Spleen (tissue), 11 donors: ENCODE results near the gene CALY. TPM values are rescaled to one million over a fixed set of nuclear protein-coding genes. Genes with fewer than 3 reads are reported as not detected.

Experiments used
- DNase-seq: peaks from one replicate; pipeline ENCODE4 v3.0.0-alpha.2; 2020
- H3K27ac ChIP-seq, 8 donors: fragments of 200-600 bp; sonication (generic) in 7 of 8; 1 replicate in 4 of 8; 2 replicates in 4 of 8; pipeline versions ENCODE4 v1.5.0 to v1.8.0; 2016 to 2021; ENCODE audit warnings: inconsistent platforms in 4 of 8, mild to moderate bottlenecking in 4 of 8, moderate library complexity in 1 of 8
- H3K27me3 ChIP-seq, 7 donors: fragments of 200-600 bp; sonication (generic) in 6 of 7; replicated peaks in 1 of 7; 1 replicate in 4 of 7; 2 replicates in 3 of 7; pipeline versions ENCODE4 v1.5.0 to v1.8.0; 2016 to 2021; ENCODE audit warnings: inconsistent platforms in 3 of 7, mild to moderate bottlenecking in 1 of 7
- H3K36me3 ChIP-seq, 6 donors: fragments of 200-600 bp; sonication (generic) in 5 of 6; 1 replicate in 4 of 6; 2 replicates in 2 of 6; pipeline versions ENCODE4 v1.5.0 to v1.8.0; 2016 to 2021; ENCODE audit warnings: inconsistent platforms in 2 of 6
- H3K4me1 ChIP-seq, 6 donors: fragments of 200-600 bp; sonication (generic) in 5 of 6; 1 replicate in 3 of 6; 2 replicates in 3 of 6; pipeline versions ENCODE4 v1.5.0 to v1.8.0; 2016 to 2021; ENCODE audit warnings: inconsistent platforms in 3 of 6
- H3K4me3 ChIP-seq, 8 donors: fragments of 200-600 bp; sonication (generic) in 7 of 8; 1 replicate in 4 of 8; 2 replicates in 4 of 8; pipeline versions ENCODE4 v1.5.0 to v1.8.0; 2016 to 2021; ENCODE audit warnings: inconsistent platforms in 4 of 8, mild to moderate bottlenecking in 4 of 8, moderate library complexity in 2 of 8
- H3K9me3 ChIP-seq, 8 donors: fragments of 200-600 bp; sonication (generic) in 7 of 8; 1 replicate in 4 of 8; 2 replicates in 4 of 8; pipeline versions ENCODE4 v1.5.0 to v1.8.0; 2016 to 2021; ENCODE audit warnings: inconsistent platforms in 4 of 8
- POLR2A ChIP-seq, 3 donors: fragments of 450-650 bp; IDR thresholded peaks; one replicate each; pipeline ENCODE4 v1.5.1; 2017; ENCODE audit warnings: antibody characterized with exemption in 3 of 3, mild to moderate bottlenecking in 1 of 3
- POLR2AphosphoS5 ChIP-seq, 3 donors: sonication (generic); formaldehyde crosslinking; IDR thresholded peaks; one replicate each; pipeline ENCODE4 v1.5.1; 2017; ENCODE audit warnings: antibody characterized with exemption in 3 of 3
- WGBS, 5 donors: extraction: QIAGEN DNeasy Blood & Tissue Kit in 3 of 5; methylation state at CpG; one replicate each; pipeline versions ENCODE4 v1.1.5 to v1.1.7; 2013 to 2018; 5-methylcytosine and 5-hydroxymethylcytosine counted together
- intact Hi-C: fragments of 100-400 bp; cut with DNase I; formaldehyde crosslinking; loops from one replicate; pipeline ENCODE4 v1.15.0; 2023; ENCODE audit warnings: low total_unique reads
- polyA plus RNA-seq, 3 donors: library from polyadenylated mRNA; stranded (reverse); fragments of 200-250 nt; gene quantifications; one replicate each; pipeline ENCODE4 v1.2.1, GENCODE V29; 2013
- total RNA-seq, 7 donors: library from RNA; depleted of rRNA in 3 of 7; stranded (reverse); fragments of >200 nt in 3 of 7; fragmentation: NEBNext Ultra II Directional in 4 of 7; extraction: Animal tissue kit (Norgen Biotek cat#: 25700) in 4 of 7; gene quantifications; one replicate each; pipeline versions ENCODE4 v1.1.0 to v1.2.1, GENCODE V29; 2016 to 2021
- TF ChIP-seq, protein P1 (sequence below), 11 experiments: fragments of 200-600 bp in 7 of 11; fragments of 450-650 bp in 4 of 11; sonication (generic) in 4 of 11; IDR thresholded peaks in 8 of 11; conservative IDR thresholded peaks in 3 of 11; 1 replicate in 7 of 11; 2 replicates in 4 of 11; pipeline versions ENCODE4 v1.4.0 to v1.8.0; 2016 to 2021; ENCODE audit warnings: antibody characterized with exemption in 11 of 11, inconsistent platforms in 4 of 11, mild to moderate bottlenecking in 1 of 11
- donor health status: healthy with polysubstance abuse.
- donor health status: DM: no; HTN: no; CAD: no; lungs with moderate emphysema.
- donor health status: DM: no; HTN: no; CAD: no.
- donor health status: Bipolar disorder and iron deficiency.
- donor health status: healthy.
- donor health status: DM: no; HTN: no; CAD: no.
- donor health status: DM: yes; HTN: yes; CAD: no.

CALY gene
- total and polyA plus RNA-seq, 10 donors = 0.04 to 3.4 (median 0.34) TPM; not detected in 1

- DNase-seq = no peak
- 79 to 85% (median 82%) methylated on average over 7 to 16 of the region's 16 CpGs for WGBS, 5 donors
These were observed 16.7 kb upstream of the CALY start for GRCh38 chr10:133353202-133353959.

GRCh38 chr10:133351408-133352318 is 15.0 kb upstream of the CALY start:
- DNase-seq = no peak
- Histone ChIP-seq H3K36me3 (peaks cover 0 to 18% (median 0%) of the 10 kb centered on the region in 6 donors), H3K4me1 (peaks cover 4 to 18% (median 9%) of the 10 kb centered on the region in 6 donors), H3K27me3 (peaks cover 0 to 46% (median 15%) of the 10 kb centered on the region in 7 donors), H3K9me3 (no peaks in the 10 kb centered on the region), H3K4me3 (no peak overlapping the region), H3K27ac (no peak overlapping the region)
- TF ChIP-seq POLR2AphosphoS5 (IDR thresholded peaks at IDR 0.05) (peak in 1 of 3 donors; percentile 52), POLR2A (IDR thresholded peaks at IDR 0.05) (no peak)
- intact Hi-C loops = no loop called here
- WGBS, 5 donors = 65 to 72% (median 67%) methylated on average over 15 to 24 of the region's 24 CpGs

More at GRCh38 chr10:133353202-133353959, 16.7 kb upstream of the CALY start:
- H3K9me3 ChIP-seq = no peaks in the 10 kb centered on the region
- no peak overlapping the region for H3K4me3 ChIP-seq
- intact Hi-C loops = no loop called here
- H3K27me3 ChIP-seq = peaks cover 0 to 28% (median under 1%) of the 10 kb centered on the region in 7 donors
- no peak for TF ChIP-seq POLR2A (IDR thresholded peaks at IDR 0.05)
- TF ChIP-seq POLR2AphosphoS5 (IDR thresholded peaks at IDR 0.05) = peak in 2 of 3 donors; percentile 21 to 44
- TF ChIP-seq, protein P1, sequence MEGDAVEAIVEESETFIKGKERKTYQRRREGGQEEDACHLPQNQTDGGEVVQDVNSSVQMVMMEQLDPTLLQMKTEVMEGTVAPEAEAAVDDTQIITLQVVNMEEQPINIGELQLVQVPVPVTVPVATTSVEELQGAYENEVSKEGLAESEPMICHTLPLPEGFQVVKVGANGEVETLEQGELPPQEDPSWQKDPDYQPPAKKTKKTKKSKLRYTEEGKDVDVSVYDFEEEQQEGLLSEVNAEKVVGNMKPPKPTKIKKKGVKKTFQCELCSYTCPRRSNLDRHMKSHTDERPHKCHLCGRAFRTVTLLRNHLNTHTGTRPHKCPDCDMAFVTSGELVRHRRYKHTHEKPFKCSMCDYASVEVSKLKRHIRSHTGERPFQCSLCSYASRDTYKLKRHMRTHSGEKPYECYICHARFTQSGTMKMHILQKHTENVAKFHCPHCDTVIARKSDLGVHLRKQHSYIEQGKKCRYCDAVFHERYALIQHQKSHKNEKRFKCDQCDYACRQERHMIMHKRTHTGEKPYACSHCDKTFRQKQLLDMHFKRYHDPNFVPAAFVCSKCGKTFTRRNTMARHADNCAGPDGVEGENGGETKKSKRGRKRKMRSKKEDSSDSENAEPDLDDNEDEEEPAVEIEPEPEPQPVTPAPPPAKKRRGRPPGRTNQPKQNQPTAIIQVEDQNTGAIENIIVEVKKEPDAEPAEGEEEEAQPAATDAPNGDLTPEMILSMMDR (IDR thresholded peaks at IDR 0.05 in 8 of 11, conservative IDR thresholded peaks at IDR 0.05 in 3 of 11) = no peak
- no peak overlapping the region for H3K27ac ChIP-seq
- H3K4me1 ChIP-seq = peaks cover 8 to 29% (median 20%) of the 10 kb centered on the region in 6 donors
- H3K36me3 ChIP-seq = peaks cover 0 to 18% (median 0%) of the 10 kb centered on the region in 6 donors

- Histone ChIP-seq H3K27me3 (peaks cover 0 to 53% (median 21%) of the 10 kb centered on the region in 7 donors), H3K4me3 (no peak overlapping the region), H3K4me1 (peaks cover 0 to 11% (median 2%) of the 10 kb centered on the region in 6 donors), H3K36me3 (peaks cover 0 to 15% (median 0%) of the 10 kb centered on the region in 6 donors), H3K9me3 (no peaks in the 10 kb centered on the region), H3K27ac (no peak overlapping the region)
- intact Hi-C loops = no loop called here
- TF ChIP-seq POLR2AphosphoS5 (IDR thresholded peaks at IDR 0.05) (no peak), POLR2A (IDR thresholded peaks at IDR 0.05) (no peak)
- TF ChIP-seq, protein P1 (IDR thresholded peaks at IDR 0.05 in 8 of 11, conservative IDR thresholded peaks at IDR 0.05 in 3 of 11) = no peak
- 38 to 54% (median 47%) methylated on average over 13 of the region's 13 CpGs; no CpG with 5 or more reads in 1 of the 5 donors for WGBS, 5 donors
- DNase-seq = no peak
These were observed 14.2 kb upstream of the CALY start for GRCh38 chr10:133350950-133351329.

DNA sequence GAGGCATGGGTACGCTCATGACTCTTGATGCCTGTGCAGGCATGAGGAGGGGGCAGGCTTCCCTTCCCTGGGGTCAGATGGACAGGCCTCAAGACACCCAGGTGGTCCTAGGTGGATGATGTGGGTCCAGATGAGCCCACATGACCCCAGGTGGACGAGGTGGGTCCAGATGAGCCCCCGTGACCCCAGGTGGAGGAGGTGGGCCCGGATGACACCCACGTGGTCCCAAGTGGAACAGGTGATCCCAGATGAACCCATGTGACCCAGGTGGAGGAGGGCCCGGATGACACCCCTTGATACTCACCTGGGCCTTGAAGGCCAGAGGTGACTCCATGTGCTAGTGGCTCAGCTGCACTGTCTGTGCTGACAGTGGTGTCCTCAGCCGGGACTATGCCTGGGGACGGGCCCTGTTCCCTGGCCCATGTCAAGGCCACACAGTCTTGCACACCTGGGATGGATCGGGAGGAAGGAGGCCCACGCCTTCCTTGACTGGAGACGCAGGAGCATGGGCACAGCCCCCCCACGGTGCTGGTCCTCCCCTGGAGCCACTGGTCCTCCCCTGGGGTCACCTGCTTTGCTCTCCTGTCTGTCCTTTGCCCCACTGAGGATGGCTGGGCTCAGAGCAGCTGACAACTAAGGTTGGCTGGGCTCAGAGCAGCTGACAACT is 13.7 kb upstream of the CALY start:
- H3K4me1 ChIP-seq = peaks cover 0 to 6% (median 0%) of the 10 kb centered on the region in 6 donors
- intact Hi-C loops = no loop called here
- peaks cover 0 to 10% (median 0%) of the 10 kb centered on the region in 6 donors for H3K36me3 ChIP-seq
- H3K9me3 ChIP-seq = no peaks in the 10 kb centered on the region
- WGBS, 5 donors = 71 to 85% (median 82%) methylated on average over 6 to 12 of the region's 12 CpGs
- DNase-seq = no peak
- TF ChIP-seq POLR2AphosphoS5 (IDR thresholded peaks at IDR 0.05) = peak in 1 of 3 donors; percentile 24
- TF ChIP-seq POLR2A (IDR thresholded peaks at IDR 0.05) = no peak
- TF ChIP-seq, protein P1 (IDR thresholded peaks at IDR 0.05 in 8 of 11, conservative IDR thresholded peaks at IDR 0.05 in 3 of 11) = no peak
- H3K27ac ChIP-seq = no peak overlapping the region
- no peak overlapping the region for H3K4me3 ChIP-seq
- H3K27me3 ChIP-seq = peaks cover 0 to 58% (median 21%) of the 10 kb centered on the region in 7 donors
